ENCODE data around the gene NEMP2.
"Not testable (repeated sequence)": the region's sequence is repeated elsewhere in the genome, so short reads cannot be mapped to it uniquely, and the experiment has no call there.

DNA sequence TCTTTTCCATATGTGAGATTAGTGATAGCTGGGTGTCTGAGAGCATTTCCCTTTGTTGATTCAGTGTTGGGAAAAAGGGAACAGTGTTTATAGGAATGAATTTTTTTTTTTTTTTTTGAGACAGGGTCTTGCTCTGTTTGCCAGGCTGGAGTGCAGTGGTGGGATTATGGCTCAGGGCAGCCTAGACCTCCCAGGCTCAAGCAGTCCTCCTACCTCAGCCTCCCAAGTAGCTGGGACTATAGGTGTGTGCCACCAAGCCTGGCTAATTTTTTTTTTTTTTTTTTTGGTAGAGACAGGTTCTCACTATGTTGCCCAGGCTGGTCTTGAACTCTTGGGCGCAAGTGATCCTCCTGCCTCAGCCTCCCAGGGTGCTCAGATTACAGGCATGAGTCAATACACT is 66.2 kb downstream of the NEMP2 start:
- TF ChIP-seq, protein P1, sequence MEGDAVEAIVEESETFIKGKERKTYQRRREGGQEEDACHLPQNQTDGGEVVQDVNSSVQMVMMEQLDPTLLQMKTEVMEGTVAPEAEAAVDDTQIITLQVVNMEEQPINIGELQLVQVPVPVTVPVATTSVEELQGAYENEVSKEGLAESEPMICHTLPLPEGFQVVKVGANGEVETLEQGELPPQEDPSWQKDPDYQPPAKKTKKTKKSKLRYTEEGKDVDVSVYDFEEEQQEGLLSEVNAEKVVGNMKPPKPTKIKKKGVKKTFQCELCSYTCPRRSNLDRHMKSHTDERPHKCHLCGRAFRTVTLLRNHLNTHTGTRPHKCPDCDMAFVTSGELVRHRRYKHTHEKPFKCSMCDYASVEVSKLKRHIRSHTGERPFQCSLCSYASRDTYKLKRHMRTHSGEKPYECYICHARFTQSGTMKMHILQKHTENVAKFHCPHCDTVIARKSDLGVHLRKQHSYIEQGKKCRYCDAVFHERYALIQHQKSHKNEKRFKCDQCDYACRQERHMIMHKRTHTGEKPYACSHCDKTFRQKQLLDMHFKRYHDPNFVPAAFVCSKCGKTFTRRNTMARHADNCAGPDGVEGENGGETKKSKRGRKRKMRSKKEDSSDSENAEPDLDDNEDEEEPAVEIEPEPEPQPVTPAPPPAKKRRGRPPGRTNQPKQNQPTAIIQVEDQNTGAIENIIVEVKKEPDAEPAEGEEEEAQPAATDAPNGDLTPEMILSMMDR (IDR thresholded peaks at IDR 0.05) = not testable (repeated sequence)
- not testable (repeated sequence) for TF ChIP-seq POLR2AphosphoS5, POLR2A (IDR thresholded peaks at IDR 0.05)

Measured in suprapubic skin (tissue), 4 donors.